ENCODE results near the gene ANGPTL4.

ANGPTL4 gene

GRCh38 chr19:8331263-8331845 lies 32.6 kb upstream of the ANGPTL4 start:
- peaks cover 9% of the 10 kb centered on the region; the same call in 1 of the 2 replicates for H3K27me3 ChIP-seq (ENCODE audit: insufficient read depth, low read length)
- no peaks in the 10 kb centered on the region for H4K20me1 ChIP-seq (ENCODE audit: insufficient read depth, low read length)
- H3K9me3 ChIP-seq (ENCODE audit: low read length) = no peaks in the 10 kb centered on the region
- no peaks in the 10 kb centered on the region for H3K79me2 ChIP-seq (ENCODE audit: insufficient read depth, low read length)
- no peak overlapping the region for H3K4me2 ChIP-seq (ENCODE audit: low read length)
- H3K36me3 ChIP-seq (ENCODE audit: insufficient read depth, low read length) = no peaks in the 10 kb centered on the region
- no peaks in the 10 kb centered on the region for H3F3A ChIP-seq (ENCODE audit: insufficient read depth, low read length)
- H3K4me1 ChIP-seq (ENCODE audit: insufficient read depth, low read length, severe bottlenecking) = no peaks in the 10 kb centered on the region
- no peak for TF ChIP-seq EZH2 (IDR thresholded peaks at IDR 0.05; ENCODE audit: borderline replicate concordance, low read length)
- TF ChIP-seq CTCF (IDR thresholded peaks at IDR 0.05; ENCODE audit: low read length) = no peak
- H3K9me2 ChIP-seq (ENCODE audit: low read depth, low read length) = no peaks in the 10 kb centered on the region
- H3K4me3 ChIP-seq (ENCODE audit: low read depth, low read length, poor library complexity, severe bottlenecking) = no peak overlapping the region
- H3K27ac ChIP-seq (ENCODE audit: low read depth, low read length, poor library complexity, severe bottlenecking) = no peak overlapping the region
- H2AFZ ChIP-seq (ENCODE audit: low read length) = no peak overlapping the region
- H3K9ac ChIP-seq (ENCODE audit: low read length) = no peak overlapping the region

- H3K4me2 ChIP-seq (ENCODE audit: low read length) = no peak overlapping the region
- H3K27ac ChIP-seq (ENCODE audit: low read depth, low read length, poor library complexity, severe bottlenecking) = no peak overlapping the region
- H3K4me3 ChIP-seq (ENCODE audit: low read depth, low read length, poor library complexity, severe bottlenecking) = no peak overlapping the region
- H4K20me1 ChIP-seq (ENCODE audit: insufficient read depth, low read length) = no peaks in the 10 kb centered on the region
- H3K9me2 ChIP-seq (ENCODE audit: low read depth, low read length) = no peaks in the 10 kb centered on the region
- no peaks in the 10 kb centered on the region for H3F3A ChIP-seq (ENCODE audit: insufficient read depth, low read length)
- H3K36me3 ChIP-seq (ENCODE audit: insufficient read depth, low read length) = no peaks in the 10 kb centered on the region
- no peaks in the 10 kb centered on the region for H3K27me3 ChIP-seq (ENCODE audit: insufficient read depth, low read length)
- no peaks in the 10 kb centered on the region for H3K4me1 ChIP-seq (ENCODE audit: insufficient read depth, low read length, severe bottlenecking)
- TF ChIP-seq EZH2 (IDR thresholded peaks at IDR 0.05; ENCODE audit: borderline replicate concordance, low read length) = no peak
- TF ChIP-seq CTCF (IDR thresholded peaks at IDR 0.05; ENCODE audit: low read length) = no peak
- no peaks in the 10 kb centered on the region for H3K9me3 ChIP-seq (ENCODE audit: low read length)
- H3K79me2 ChIP-seq (ENCODE audit: insufficient read depth, low read length) = no peaks in the 10 kb centered on the region
- no peak overlapping the region for H2AFZ ChIP-seq (ENCODE audit: low read length)
- H3K9ac ChIP-seq (ENCODE audit: low read length) = no peak overlapping the region
These were observed 30.8 kb upstream of the ANGPTL4 start for GRCh38 chr19:8332976-8333766.

GRCh38 chr19:8333767-8334457 lies 30.0 kb upstream of the ANGPTL4 start:
- H3K4me1 ChIP-seq (ENCODE audit: insufficient read depth, low read length, severe bottlenecking) = no peaks in the 10 kb centered on the region
- no peaks in the 10 kb centered on the region for H4K20me1 ChIP-seq (ENCODE audit: insufficient read depth, low read length)
- no peaks in the 10 kb centered on the region for H3F3A ChIP-seq (ENCODE audit: insufficient read depth, low read length)
- no peak overlapping the region for H3K4me2 ChIP-seq (ENCODE audit: low read length)
- no peaks in the 10 kb centered on the region for H3K27me3 ChIP-seq (ENCODE audit: insufficient read depth, low read length)
- H3K9ac ChIP-seq (ENCODE audit: low read length) = no peak overlapping the region
- H3K27ac ChIP-seq (ENCODE audit: low read depth, low read length, poor library complexity, severe bottlenecking) = no peak overlapping the region
- no peaks in the 10 kb centered on the region for H3K36me3 ChIP-seq (ENCODE audit: insufficient read depth, low read length)
- H2AFZ ChIP-seq (ENCODE audit: low read length) = no peak overlapping the region
- no peak for TF ChIP-seq CTCF (IDR thresholded peaks at IDR 0.05; ENCODE audit: low read length)
- TF ChIP-seq EZH2 (IDR thresholded peaks at IDR 0.05; ENCODE audit: borderline replicate concordance, low read length) = no peak
- H3K4me3 ChIP-seq (ENCODE audit: low read depth, low read length, poor library complexity, severe bottlenecking) = no peak overlapping the region
- no peaks in the 10 kb centered on the region for H3K79me2 ChIP-seq (ENCODE audit: insufficient read depth, low read length)
- H3K9me3 ChIP-seq (ENCODE audit: low read length) = no peaks in the 10 kb centered on the region
- no peaks in the 10 kb centered on the region for H3K9me2 ChIP-seq (ENCODE audit: low read depth, low read length)
